H9 (cell line): Measurements from ENCODE around the gene MAP3K9. TPM values are rescaled to one million over a fixed set of nuclear protein-coding genes. Genes with fewer than 3 reads are reported as not detected.

Experiments
- DNase-seq: peaks from one replicate; pipeline ENCODE4 v3.0.0-alpha.2; 2017
- H2AFZ ChIP-seq: one replicate; pipeline ENCODE4 v1.6.1; 2013; ENCODE audit warnings: mild to moderate bottlenecking, low read length, control low read depth, moderate library complexity
- H2AK5ac ChIP-seq: 2 replicates; pipeline ENCODE4 v1.6.1; 2013; ENCODE audit warnings: low read length, control low read depth, mixed read lengths; ENCODE audit not compliant: insufficient read length
- H2BK120ac ChIP-seq: one replicate; pipeline ENCODE4 v1.6.1; 2013; ENCODE audit warnings: low read depth, mild to moderate bottlenecking, low read length, control low read depth, inconsistent platforms; ENCODE audit not compliant: poor library complexity, severe bottlenecking
- H2BK12ac ChIP-seq: 2 replicates; pipeline ENCODE4 v1.6.1; 2013; ENCODE audit warnings: low read length, control low read depth, mixed read lengths, low read depth; ENCODE audit not compliant: insufficient read length
- H2BK15ac ChIP-seq: 2 replicates; pipeline ENCODE4 v1.6.1; 2013; ENCODE audit warnings: low read depth, low read length, control low read depth
- H2BK20ac ChIP-seq: one replicate; pipeline ENCODE4 v1.6.1; 2013; ENCODE audit warnings: low read depth, mild to moderate bottlenecking, low read length, control low read depth, inconsistent platforms; ENCODE audit not compliant: poor library complexity, severe bottlenecking
- H2BK5ac ChIP-seq: 2 replicates; pipeline ENCODE4 v1.6.1; 2013; ENCODE audit warnings: low read length, control low read depth, mixed read lengths; ENCODE audit not compliant: insufficient read length
- H3K14ac ChIP-seq: 2 replicates; pipeline ENCODE4 v1.6.1; 2013; ENCODE audit warnings: low read length, control low read depth; ENCODE audit not compliant: insufficient read depth
- H3K18ac ChIP-seq: 2 replicates; pipeline ENCODE4 v1.6.1; 2013; ENCODE audit warnings: low read depth, mild to moderate bottlenecking, mixed read lengths, low read length, control low read depth; ENCODE audit not compliant: insufficient read length
- H3K23ac ChIP-seq: 2 replicates; pipeline ENCODE4 v1.6.1; 2013; ENCODE audit warnings: low read length, control low read depth, mixed read lengths, low read depth; ENCODE audit not compliant: insufficient read length
- H3K23me2 ChIP-seq: 2 replicates; pipeline ENCODE4 v1.6.1; 2013; ENCODE audit warnings: low read depth, mild to moderate bottlenecking, mixed read lengths, low read length, control low read depth; ENCODE audit not compliant: insufficient read length, poor library complexity, severe bottlenecking
- H3K27ac ChIP-seq: 2 replicates; pipeline ENCODE4 v1.5.1; 2013; ENCODE audit warnings: low read length, control low read depth, mixed read lengths, low read depth; ENCODE audit not compliant: insufficient read length
- H3K27me3 ChIP-seq: 2 replicates; pipeline ENCODE4 v1.6.1; 2013; ENCODE audit warnings: low read length, control low read depth, inconsistent platforms; ENCODE audit not compliant: insufficient read depth
- H3K4ac ChIP-seq: 2 replicates; pipeline ENCODE4 v1.6.1; 2013; ENCODE audit warnings: low read depth, mild to moderate bottlenecking, control low read depth, inconsistent platforms, low read length, moderate library complexity
- H3K4me1 ChIP-seq: 2 replicates; pipeline ENCODE4 v1.6.1; 2013; ENCODE audit warnings: low read length, control low read depth, inconsistent platforms; ENCODE audit not compliant: insufficient read depth
- H3K4me2 ChIP-seq: 2 replicates; pipeline ENCODE4 v1.6.1; 2013; ENCODE audit warnings: low read length, control low read depth, mixed read lengths; ENCODE audit not compliant: insufficient read length, insufficient read depth
- H3K56ac ChIP-seq: 2 replicates; pipeline ENCODE4 v1.6.1; 2013; ENCODE audit warnings: low read depth, mild to moderate bottlenecking, mixed read lengths, low read length, control low read depth; ENCODE audit not compliant: insufficient read length
- H3K79me1 ChIP-seq: 2 replicates; pipeline ENCODE4 v1.6.1; 2013; ENCODE audit warnings: low read depth, mild to moderate bottlenecking, moderate library complexity, low read length, control low read depth, inconsistent platforms; ENCODE audit not compliant: insufficient read depth, poor library complexity, severe bottlenecking
- H3K79me2 ChIP-seq: 2 replicates; pipeline ENCODE4 v1.6.1; 2013; ENCODE audit warnings: low read length, control low read depth, inconsistent platforms; ENCODE audit not compliant: insufficient read depth
- H3K9ac ChIP-seq: 2 replicates; pipeline ENCODE4 v1.6.1; 2013; ENCODE audit warnings: low read length, control low read depth, mixed read lengths; ENCODE audit not compliant: insufficient read length; ENCODE audit errors: extremely low read depth
- H3K9me3 ChIP-seq: one replicate; pipeline ENCODE4 v1.6.1; 2013; ENCODE audit warnings: low read depth, low read length, inconsistent platforms; ENCODE audit not compliant: control insufficient read depth
- H3T11ph ChIP-seq: one replicate; pipeline ENCODE4 v1.6.1; 2013; ENCODE audit warnings: mild to moderate bottlenecking, low read length, control low read depth, inconsistent platforms
- H4K20me1 ChIP-seq: one replicate; pipeline ENCODE4 v1.6.1; 2013; ENCODE audit not compliant: control insufficient read depth, insufficient read length, insufficient read depth
- H4K5ac ChIP-seq: 2 replicates; pipeline ENCODE4 v1.6.1; 2013; ENCODE audit warnings: low read depth, mild to moderate bottlenecking, mixed read lengths, low read length, control low read depth; ENCODE audit not compliant: insufficient read length
- H4K8ac ChIP-seq: replicated peaks from 2 replicates; pipeline ENCODE4 v1.6.1; 2013; ENCODE audit warnings: low read length, control low read depth, mixed read lengths, low read depth; ENCODE audit not compliant: insufficient read length
- H4K91ac ChIP-seq: 2 replicates; pipeline ENCODE4 v1.6.1; 2013; ENCODE audit warnings: low read depth, mild to moderate bottlenecking, moderate library complexity, mixed read lengths, low read length, control low read depth; ENCODE audit not compliant: insufficient read length
- H3K27ac Mint-ChIP-seq, 3 experiments: 2 replicates in 2 of 3; 3 replicates in 1 of 3; pipeline ENCODE4 v1.8.0; 2020 to 2021; ENCODE audit warnings: mixed read lengths in 3 of 3, mild to moderate bottlenecking in 1 of 3, moderate library complexity in 1 of 3
- H3K27me3 Mint-ChIP-seq: 2 replicates; pipeline ENCODE4 v1.8.0; 2021; ENCODE audit warnings: low read depth, mild to moderate bottlenecking, moderate library complexity, mixed read lengths
- H3K36me3 Mint-ChIP-seq, 3 experiments: 2 replicates in 2 of 3; 3 replicates in 1 of 3; pipeline ENCODE4 v1.8.0; 2020 to 2021; ENCODE audit warnings: low read depth in 3 of 3, mixed read lengths in 3 of 3; ENCODE audit not compliant: insufficient read depth in 1 of 3
- H3K4me1 Mint-ChIP-seq, 2 experiments: 2 replicates each; pipeline ENCODE4 v1.8.0; 2020; ENCODE audit warnings: mixed read lengths in 2 of 2
- H3K4me3 Mint-ChIP-seq, 2 experiments: 2 replicates in 1 of 2; 3 replicates in 1 of 2; pipeline ENCODE4 v1.8.0; 2020 to 2021; ENCODE audit warnings: mild to moderate bottlenecking in 2 of 2, mixed read lengths in 2 of 2, moderate library complexity in 1 of 2
- H3K9me3 Mint-ChIP-seq, 2 experiments: 2 replicates in 1 of 2; 3 replicates in 1 of 2; pipeline ENCODE4 v1.8.0; 2020; ENCODE audit warnings: mild to moderate bottlenecking in 2 of 2, mixed read lengths in 2 of 2, moderate library complexity in 1 of 2
- WGBS: extraction: QIAGEN DNeasy Blood & Tissue Kit; methylation state at CpG from one replicate; pipeline ENCODE4 v1.1.7; 2013; ENCODE audit warnings: missing lambda C conversion rate, low lambda C conversion rate, mixed read lengths; ENCODE audit not compliant: insufficient read length; ENCODE audit errors: extremely low coverage; 5-methylcytosine and 5-hydroxymethylcytosine counted together
- total RNA-seq: library from RNA; stranded (reverse); gene quantifications from 2 replicates; pipeline ENCODE4 v1.2.1, GENCODE V29; 2021
- TF ChIP-seq, protein P1 (sequence below): fragments of 200-600 bp; sonication (generic); conservative IDR thresholded peaks from 3 replicates; pipeline ENCODE4 v1.8.0; 2021; ENCODE audit warnings: antibody characterized with exemption, mild to moderate bottlenecking

Gene MAP3K9
- total RNA-seq, 1 experiment from 2014 or later, result 20.0 TPM

DNA sequence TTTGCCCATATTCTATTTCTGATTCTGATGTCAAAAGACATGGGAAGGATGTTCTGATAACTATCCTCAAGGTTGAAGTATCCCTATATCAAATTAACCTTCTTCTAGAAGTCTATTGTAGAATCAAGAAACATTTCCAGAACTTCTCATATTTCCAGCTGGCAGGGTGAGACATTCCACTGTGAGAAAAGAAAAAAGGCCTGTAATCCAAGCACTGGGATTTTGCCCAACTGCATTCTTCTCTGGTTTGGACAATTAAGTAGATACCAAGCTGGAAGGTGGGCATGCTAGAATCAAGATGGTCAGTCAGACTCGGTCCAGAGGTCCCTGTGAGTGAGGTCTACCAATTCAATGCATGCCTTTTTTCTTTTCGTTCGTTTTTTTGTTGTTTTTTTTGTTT is 60.9 kb downstream of the MAP3K9 start:
- H3K23me2 ChIP-seq, result no peaks in the 10 kb centered on the region
- peaks cover 23 to 69% (median 56%) of the 10 kb centered on the region in 3 experiments; a peak in 6 of 7 replicates for H3K36me3 Mint-ChIP-seq

More for the DNA sequence above, 60.9 kb downstream of the MAP3K9 start:
- H4K8ac ChIP-seq, result no peak overlapping the region
- no peak overlapping the region for H3K14ac ChIP-seq
- Mint-ChIP-seq H3K27me3 (no peaks in the 10 kb centered on the region), H3K9me3 (no peaks in the 10 kb centered on the region), H3K4me1 (peaks cover 0 to 3% of the 10 kb centered on the region in 2 experiments; a peak in 1 of 4 replicates), H3K4me3 (no peak overlapping the region), H3K27ac (no peak overlapping the region)
- H3K4ac ChIP-seq, result no peak overlapping the region
- H2AK5ac ChIP-seq, result no peak overlapping the region
- H3K9me3 ChIP-seq, result no peaks in the 10 kb centered on the region
- H2BK20ac ChIP-seq, result no peak overlapping the region
- TF ChIP-seq, protein P1, sequence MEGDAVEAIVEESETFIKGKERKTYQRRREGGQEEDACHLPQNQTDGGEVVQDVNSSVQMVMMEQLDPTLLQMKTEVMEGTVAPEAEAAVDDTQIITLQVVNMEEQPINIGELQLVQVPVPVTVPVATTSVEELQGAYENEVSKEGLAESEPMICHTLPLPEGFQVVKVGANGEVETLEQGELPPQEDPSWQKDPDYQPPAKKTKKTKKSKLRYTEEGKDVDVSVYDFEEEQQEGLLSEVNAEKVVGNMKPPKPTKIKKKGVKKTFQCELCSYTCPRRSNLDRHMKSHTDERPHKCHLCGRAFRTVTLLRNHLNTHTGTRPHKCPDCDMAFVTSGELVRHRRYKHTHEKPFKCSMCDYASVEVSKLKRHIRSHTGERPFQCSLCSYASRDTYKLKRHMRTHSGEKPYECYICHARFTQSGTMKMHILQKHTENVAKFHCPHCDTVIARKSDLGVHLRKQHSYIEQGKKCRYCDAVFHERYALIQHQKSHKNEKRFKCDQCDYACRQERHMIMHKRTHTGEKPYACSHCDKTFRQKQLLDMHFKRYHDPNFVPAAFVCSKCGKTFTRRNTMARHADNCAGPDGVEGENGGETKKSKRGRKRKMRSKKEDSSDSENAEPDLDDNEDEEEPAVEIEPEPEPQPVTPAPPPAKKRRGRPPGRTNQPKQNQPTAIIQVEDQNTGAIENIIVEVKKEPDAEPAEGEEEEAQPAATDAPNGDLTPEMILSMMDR, result no peak
- H3K79me2 ChIP-seq, result no peaks in the 10 kb centered on the region
- H3K23ac ChIP-seq, result no peak overlapping the region
- no peak overlapping the region for H3K18ac ChIP-seq
- H3T11ph ChIP-seq, result no peak overlapping the region
- H4K91ac ChIP-seq, result no peak overlapping the region
- no peak overlapping the region for H3K4me2 ChIP-seq
- H3K27me3 ChIP-seq, result no peaks in the 10 kb centered on the region
- H2AFZ ChIP-seq, result no peak overlapping the region
- H4K5ac ChIP-seq, result no peak overlapping the region
- H3K4me1 ChIP-seq, result no peaks in the 10 kb centered on the region
- no peak overlapping the region for H2BK5ac ChIP-seq
- no peak overlapping the region for H2BK12ac ChIP-seq
- WGBS, result no CpG with 5 or more reads among the region's 3 CpGs
- no peaks in the 10 kb centered on the region for H4K20me1 ChIP-seq
- H3K27ac ChIP-seq, result no peak overlapping the region
- no peaks in the 10 kb centered on the region for H3K79me1 ChIP-seq
- DNase-seq, result no peak
- no peak overlapping the region for H2BK15ac ChIP-seq
- H3K9ac ChIP-seq, result no peak overlapping the region
- no peak overlapping the region for H3K56ac ChIP-seq
- H2BK120ac ChIP-seq, result no peak overlapping the region
